Peyer's patch (tissue), 4 donors: ENCODE results near the gene PFDN6.
"Not testable (repeated sequence)": the region's sequence is repeated elsewhere in the genome, so short reads cannot be mapped to it uniquely, and the experiment has no call there.

ENCODE experiments used
- CTCF ChIP-seq, 6 experiments: fragments of 450-650 bp in 4 of 6; fragments of 200-600 bp in 2 of 6; sonication (generic) in 1 of 6; IDR thresholded peaks; one replicate each; pipeline ENCODE4 v1.5.1; 2017 to 2019; ENCODE audit warnings: antibody characterized with exemption in 6 of 6, mild to moderate bottlenecking in 3 of 6, moderate library complexity in 1 of 6
- POLR2A ChIP-seq, 2 donors: fragments of 450-650 bp; IDR thresholded peaks; one replicate each; pipeline ENCODE4 v1.5.1; 2017; ENCODE audit warnings: antibody characterized with exemption in 2 of 2, mild to moderate bottlenecking in 2 of 2, moderate library complexity in 2 of 2

GRCh38 chr6:33275795-33276580, 13.4 kb upstream of the PFDN6 start:
- TF ChIP-seq CTCF, POLR2A (IDR thresholded peaks at IDR 0.05): not testable (repeated sequence)
